Suprapubic skin (tissue), 4 donors: ENCODE data around the gene ZCCHC4. TPM values are rescaled to one million over a fixed set of nuclear protein-coding genes. Genes with fewer than 3 reads are reported as not detected.

ENCODE experiments used
- DNase-seq, 2 donors: peaks; one replicate each; pipeline ENCODE4 v3.0.0-alpha.2; 2019; ENCODE audit warnings: low spot score in 2 of 2
- H3K27ac ChIP-seq: fragments of 200-600 bp; sonication (generic); one replicate; pipeline ENCODE4 v1.5.1; 2019
- H3K27me3 ChIP-seq: fragments of 200-600 bp; sonication (generic); one replicate; pipeline ENCODE4 v1.5.1; 2019
- H3K36me3 ChIP-seq: fragments of 200-600 bp; sonication (generic); one replicate; pipeline ENCODE4 v1.5.1; 2019
- H3K4me1 ChIP-seq: fragments of 200-600 bp; sonication (generic); one replicate; pipeline ENCODE4 v1.5.1; 2019
- H3K4me3 ChIP-seq: fragments of 200-600 bp; sonication (generic); one replicate; pipeline ENCODE4 v1.5.1; 2019; ENCODE audit warnings: mild to moderate bottlenecking
- H3K9me3 ChIP-seq: fragments of 200-600 bp; sonication (generic); one replicate; pipeline ENCODE4 v1.5.1; 2019
- EP300 ChIP-seq: sonication (generic); formaldehyde crosslinking; IDR thresholded peaks from one replicate; pipeline ENCODE4 v1.6.1; 2017; ENCODE audit warnings: antibody characterized with exemption
- POLR2A ChIP-seq, 2 donors: fragments of 450-650 bp; IDR thresholded peaks; one replicate each; pipeline ENCODE4 v1.6.1; 2017; ENCODE audit warnings: antibody characterized with exemption in 2 of 2, mild to moderate bottlenecking in 2 of 2, moderate library complexity in 2 of 2
- POLR2AphosphoS5 ChIP-seq, 3 donors: sonication (generic); formaldehyde crosslinking; IDR thresholded peaks; one replicate each; pipeline ENCODE4 v1.6.1; 2017; ENCODE audit warnings: antibody characterized with exemption in 3 of 3
- WGBS: methylation state at CpG from one replicate; pipeline ENCODE4 v1.1.5; 2018; 5-methylcytosine and 5-hydroxymethylcytosine counted together
- total RNA-seq, 4 donors: library from RNA; depleted of rRNA; stranded (reverse); fragments of >200 nt; gene quantifications; one replicate each; pipeline ENCODE4 v1.1.0, GENCODE V29; 2016
- TF ChIP-seq, protein P1 (sequence below), 2 donors: fragments of 200-600 bp in 1 of 2; fragments of 450-650 bp in 1 of 2; sonication (generic) in 1 of 2; IDR thresholded peaks; one replicate each; pipeline ENCODE4 v1.5.1; 2016 to 2019; ENCODE audit warnings: antibody characterized with exemption in 2 of 2, mild to moderate bottlenecking in 1 of 2, moderate library complexity in 1 of 2

The ZCCHC4 gene
- total RNA-seq, 4 donors from 2014 or later: 7.2 to 20.0 (median 11.2) TPM

DNA sequence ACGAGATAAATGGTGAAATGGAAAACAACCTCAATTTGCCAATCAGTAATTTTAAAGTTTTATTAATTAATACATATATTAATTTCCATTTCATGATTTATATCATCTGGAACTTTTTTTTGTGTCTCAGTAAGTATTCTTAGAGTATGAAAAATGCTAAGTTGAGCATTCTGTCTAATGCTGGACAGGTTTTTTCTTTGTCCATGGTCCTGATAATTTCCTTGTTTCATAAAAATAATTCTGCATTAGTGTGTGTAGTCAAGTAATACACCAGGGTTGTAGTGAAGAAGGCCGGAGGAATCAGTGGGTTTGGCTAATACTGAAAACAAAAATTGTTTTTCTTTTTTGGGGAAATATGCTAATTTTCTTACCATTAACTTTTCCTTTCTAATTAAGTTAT lies 74.4 kb downstream of the ZCCHC4 start:
- peaks cover 73% of the 10 kb centered on the region for H3K36me3 ChIP-seq
- no peak overlapping the region for H3K4me3 ChIP-seq
- no peak for DNase-seq
- TF ChIP-seq POLR2A (IDR thresholded peaks at IDR 0.05) (no peak), EP300 (no peak), POLR2AphosphoS5 (IDR thresholded peaks at IDR 0.05) (no peak)
- TF ChIP-seq, protein P1, sequence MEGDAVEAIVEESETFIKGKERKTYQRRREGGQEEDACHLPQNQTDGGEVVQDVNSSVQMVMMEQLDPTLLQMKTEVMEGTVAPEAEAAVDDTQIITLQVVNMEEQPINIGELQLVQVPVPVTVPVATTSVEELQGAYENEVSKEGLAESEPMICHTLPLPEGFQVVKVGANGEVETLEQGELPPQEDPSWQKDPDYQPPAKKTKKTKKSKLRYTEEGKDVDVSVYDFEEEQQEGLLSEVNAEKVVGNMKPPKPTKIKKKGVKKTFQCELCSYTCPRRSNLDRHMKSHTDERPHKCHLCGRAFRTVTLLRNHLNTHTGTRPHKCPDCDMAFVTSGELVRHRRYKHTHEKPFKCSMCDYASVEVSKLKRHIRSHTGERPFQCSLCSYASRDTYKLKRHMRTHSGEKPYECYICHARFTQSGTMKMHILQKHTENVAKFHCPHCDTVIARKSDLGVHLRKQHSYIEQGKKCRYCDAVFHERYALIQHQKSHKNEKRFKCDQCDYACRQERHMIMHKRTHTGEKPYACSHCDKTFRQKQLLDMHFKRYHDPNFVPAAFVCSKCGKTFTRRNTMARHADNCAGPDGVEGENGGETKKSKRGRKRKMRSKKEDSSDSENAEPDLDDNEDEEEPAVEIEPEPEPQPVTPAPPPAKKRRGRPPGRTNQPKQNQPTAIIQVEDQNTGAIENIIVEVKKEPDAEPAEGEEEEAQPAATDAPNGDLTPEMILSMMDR (IDR thresholded peaks at IDR 0.05): no peak
- H3K4me1 ChIP-seq: no peaks in the 10 kb centered on the region
- no peaks in the 10 kb centered on the region for H3K27me3 ChIP-seq
- H3K27ac ChIP-seq: no peak overlapping the region
- H3K9me3 ChIP-seq: no peaks in the 10 kb centered on the region
- WGBS: 94% methylated on average over 2 of the region's 2 CpGs

- Histone ChIP-seq H3K27ac (no peak overlapping the region), H3K4me1 (no peaks in the 10 kb centered on the region), H3K36me3 (peaks cover 93% of the 10 kb centered on the region), H3K27me3 (no peaks in the 10 kb centered on the region), H3K9me3 (no peaks in the 10 kb centered on the region), H3K4me3 (no peak overlapping the region)
- TF ChIP-seq POLR2A (IDR thresholded peaks at IDR 0.05) (no peak), POLR2AphosphoS5 (IDR thresholded peaks at IDR 0.05) (no peak), EP300 (no peak)
- TF ChIP-seq, protein P1 (IDR thresholded peaks at IDR 0.05): no peak
- 97% methylated on average over 3 of the region's 3 CpGs for WGBS
- DNase-seq: no peak
Measured at GRCh38 chr4:25397305-25397704, 84.7 kb downstream of the ZCCHC4 start.

DNA sequence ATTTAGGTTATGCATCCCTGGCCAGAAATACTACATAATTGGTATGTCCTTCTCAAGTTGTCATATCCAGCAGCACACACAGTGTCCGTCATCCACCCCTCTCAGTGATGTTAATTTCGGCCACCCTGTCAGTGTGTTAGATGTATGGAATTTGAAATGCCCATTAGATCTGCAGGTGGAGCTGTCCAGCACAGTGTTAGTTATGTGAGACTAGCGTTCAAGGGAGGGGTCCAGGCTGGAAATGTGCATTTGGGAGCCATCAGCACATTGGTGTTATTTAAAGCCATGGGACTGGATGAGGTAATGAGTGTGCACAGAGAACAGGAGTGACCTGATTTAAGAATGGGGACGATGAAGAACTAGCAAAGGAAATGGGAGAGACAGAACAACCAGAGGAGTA lies 86.9 kb downstream of the ZCCHC4 start:
- Histone ChIP-seq H3K27ac (no peak overlapping the region), H3K27me3 (no peaks in the 10 kb centered on the region), H3K9me3 (no peaks in the 10 kb centered on the region), H3K36me3 (peaks cover 92% of the 10 kb centered on the region), H3K4me1 (no peaks in the 10 kb centered on the region), H3K4me3 (no peak overlapping the region)
- 91% methylated on average over 4 of the region's 4 CpGs for WGBS
- no peak for TF ChIP-seq POLR2A (IDR thresholded peaks at IDR 0.05)
- no peak for TF ChIP-seq EP300
- TF ChIP-seq POLR2AphosphoS5 (IDR thresholded peaks at IDR 0.05): no peak
- TF ChIP-seq, protein P1 (IDR thresholded peaks at IDR 0.05): no peak
- DNase-seq: no peak

- Histone ChIP-seq H3K4me3 (no peak overlapping the region), H3K4me1 (no peaks in the 10 kb centered on the region), H3K9me3 (no peaks in the 10 kb centered on the region), H3K27ac (no peak overlapping the region), H3K36me3 (peaks cover 92% of the 10 kb centered on the region), H3K27me3 (no peaks in the 10 kb centered on the region)
- no peak for DNase-seq
- 89% methylated on average over 3 of the region's 3 CpGs for WGBS
- TF ChIP-seq EP300: no peak
- no peak for TF ChIP-seq POLR2AphosphoS5 (IDR thresholded peaks at IDR 0.05)
- TF ChIP-seq, protein P1 (IDR thresholded peaks at IDR 0.05): no peak
- TF ChIP-seq POLR2A (IDR thresholded peaks at IDR 0.05): no peak
Measured at GRCh38 chr4:25401066-25401465, 88.5 kb downstream of the ZCCHC4 start.

DNA sequence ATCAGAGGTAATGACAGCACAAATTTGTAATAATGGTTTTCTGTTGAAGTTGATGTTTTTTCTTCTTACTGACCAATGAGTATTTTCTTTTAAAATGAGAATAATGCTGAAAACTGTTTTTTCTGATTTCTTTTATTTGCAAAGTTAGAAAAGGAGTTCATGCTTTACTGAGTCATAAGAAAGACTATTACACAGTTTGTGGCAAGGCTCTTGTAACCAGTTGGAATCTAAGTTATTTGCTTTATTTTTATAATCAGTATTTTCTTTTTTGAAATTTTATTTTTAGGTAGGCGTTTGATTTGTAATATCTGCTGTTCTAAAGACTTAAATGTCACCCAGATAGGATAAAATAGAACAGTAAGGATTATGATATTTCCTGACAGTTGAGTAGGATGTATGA lies 89.9 kb downstream of the ZCCHC4 start:
- H3K4me1 ChIP-seq: no peaks in the 10 kb centered on the region
- TF ChIP-seq, protein P1 (IDR thresholded peaks at IDR 0.05): no peak
- TF ChIP-seq POLR2A (IDR thresholded peaks at IDR 0.05) (no peak), EP300 (no peak), POLR2AphosphoS5 (IDR thresholded peaks at IDR 0.05) (no peak)
- no peak overlapping the region for H3K27ac ChIP-seq
- no peak overlapping the region for H3K4me3 ChIP-seq
- no peaks in the 10 kb centered on the region for H3K27me3 ChIP-seq
- no peak for DNase-seq
- peaks cover 90% of the 10 kb centered on the region for H3K36me3 ChIP-seq
- 90% methylated on average over 1 of the region's 1 CpG for WGBS
- no peaks in the 10 kb centered on the region for H3K9me3 ChIP-seq
